ENCODE data around the gene EVI5. TPM values are rescaled to one million over a fixed set of nuclear protein-coding genes. Genes with fewer than 3 reads are reported as not detected.

Gene EVI5
- total RNA-seq (2014; rRNA removed) (38.2 and 65.5 TPM in 2 replicates), Bru-seq, nascent RNA (percentile 75 among the genes with signal in this experiment), BruChase-seq, experiment 1, labeled RNA remaining after a 6-hour chase (percentile 66 among the genes with signal in this experiment), BruChase-seq, experiment 2, labeled RNA remaining after a 2-hour chase (percentile 73 among the genes with signal in this experiment)
- long read RNA-seq, partial matches to known transcripts = 10 of 27 reads
- long read RNA-seq, other reads (novel, unspliced or antisense) = 17 of 27 reads

DNA sequence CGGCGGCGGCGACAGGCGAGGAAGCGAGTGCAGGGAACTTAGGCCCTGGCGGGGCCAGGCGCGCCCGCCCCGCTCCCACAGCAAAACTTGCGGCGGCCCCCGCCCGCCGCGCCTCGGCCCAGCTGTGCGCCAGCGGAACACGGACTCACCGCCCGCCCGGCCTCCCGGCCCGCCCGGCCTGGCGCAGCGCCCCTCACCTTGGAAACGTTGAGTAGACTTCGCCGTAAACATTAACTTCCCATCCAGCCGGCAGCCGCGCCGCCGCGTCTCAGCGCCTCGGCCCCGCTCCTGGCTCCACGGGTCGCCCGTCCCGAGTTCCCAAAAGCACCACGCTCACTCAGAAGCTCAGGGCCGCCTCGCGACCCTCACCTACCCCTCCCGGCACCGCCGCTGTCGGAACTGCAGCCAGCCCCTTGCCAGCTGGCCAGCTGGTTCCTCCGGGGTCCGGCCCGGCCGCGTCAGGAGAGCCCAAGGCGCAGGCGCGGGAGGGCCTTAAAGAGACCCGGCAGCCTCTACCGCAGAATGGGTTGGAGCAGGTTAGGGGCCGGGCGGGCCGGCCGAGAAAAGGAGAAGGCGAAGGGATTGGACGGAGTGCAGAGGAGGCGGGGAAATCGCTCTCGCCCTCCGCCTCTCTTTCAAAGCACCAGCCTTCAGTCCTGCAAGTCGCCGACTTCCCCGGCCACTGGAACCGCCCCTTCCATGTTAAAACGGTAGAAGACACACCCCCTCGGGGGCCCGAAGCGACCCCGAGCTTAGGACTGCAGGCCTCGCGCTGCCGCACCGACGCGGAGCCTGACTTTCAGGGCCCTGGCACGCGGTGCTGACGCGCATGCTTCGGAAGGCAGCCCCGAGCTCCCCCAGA, at the start of gene EVI5:
TSS of gene EVI5 (minus strand) at position 470 of the 862 bp plus-strand sequence. CDS start 48,562 bp downstream, outside the sequence.
- DNase-seq (peak; percentile 97), ATAC-seq (peak; percentile 93)
- no peaks in the 10 kb centered on the region for H3K27me3 ChIP-seq (ENCODE audit: low read length)
- no peak for TF ChIP-seq EZH2phosphoT487 (IDR thresholded peaks at IDR 0.05; ENCODE audit: borderline replicate concordance, low read length)
- peak within 1 kb of the TSS; percentile 49 for H3K27ac ChIP-seq (ENCODE audit: low read length)
- H3K9ac ChIP-seq (ENCODE audit: low read length) = peak within 1 kb of the TSS; percentile 79
- H3F3A ChIP-seq (ENCODE audit: low read length, unreplicated experiment) = no peaks in the 10 kb centered on the region
- ChIA-PET POLR2A (ENCODE audit: unreplicated experiment) (interaction anchor here (0.6 to 1.0 kb wide), 3 partner anchors 31 to 406 kb away, joined by 3 read pairs; partner anchors contain the start of gene RPL5), CTCF (interaction anchor here (1.5 to 1.6 kb wide), 2 partner anchors 47 to 475 kb away, joined by 7 to 8 read pairs; partner anchors contain the start of gene RPL5)
- no peaks in the 10 kb centered on the region for H4K20me1 ChIP-seq (ENCODE audit: low read length)
- H3K9me3 ChIP-seq (ENCODE audit: low read length) = no peaks in the 10 kb centered on the region
- no peaks in the 10 kb centered on the region for H3K9me2 ChIP-seq (replicated peaks; ENCODE audit: low read length)
- peaks cover 43% of the 10 kb centered on the region for H3K79me2 ChIP-seq (ENCODE audit: low read length)
- H3K4me3 ChIP-seq (ENCODE audit: low read length) = peak within 1 kb of the TSS; percentile 94
- peak within 1 kb of the TSS; percentile 95 for H2AFZ ChIP-seq (ENCODE audit: low read length)
- no TSS peak for BruUV-seq (replicated peaks)
- H3K36me3 ChIP-seq (ENCODE audit: low read depth, low read length) = no peaks in the 10 kb centered on the region
- H3K4me2 ChIP-seq (ENCODE audit: low read length) = peak within 1 kb of the TSS; percentile 90
- H3K4me1 ChIP-seq (ENCODE audit: insufficient read depth, low read length) = peaks cover 11% of the 10 kb centered on the region
- intact Hi-C loops (cut with micrococcal nuclease) = loop anchor here (2.0 kb wide), 2 partner anchors 36 to 46 kb away; no protein-coding TSS in a partner anchor

DNA sequence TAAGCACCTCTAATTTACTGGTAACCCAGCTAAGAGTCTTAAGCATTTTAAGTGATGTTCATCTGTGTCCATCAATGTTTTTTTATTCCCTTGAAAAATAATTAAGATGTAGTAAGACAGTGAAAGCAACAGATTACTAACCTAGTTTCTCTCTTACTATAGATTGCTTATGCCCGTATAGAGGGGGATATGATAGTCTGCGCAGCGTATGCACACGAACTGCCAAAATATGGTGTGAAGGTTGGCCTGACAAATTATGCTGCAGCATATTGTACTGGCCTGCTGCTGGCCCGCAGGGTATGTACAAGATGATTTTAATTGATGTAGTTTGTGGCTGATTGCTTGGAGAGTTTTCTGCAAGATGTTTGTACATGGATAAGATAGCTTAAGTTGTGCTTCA, 49.7 kb upstream of the EVI5 start:
- Histone ChIP-seq H3K27me3 (ENCODE audit: low read length) (no peaks in the 10 kb centered on the region), H3K4me3 (ENCODE audit: low read length) (peak overlapping the region; percentile 98), H3K27ac (ENCODE audit: low read length) (no peak overlapping the region), H4K20me1 (ENCODE audit: low read length) (peaks cover 74% of the 10 kb centered on the region), H3K9me3 (ENCODE audit: low read length) (no peaks in the 10 kb centered on the region), H3F3A (ENCODE audit: low read length, unreplicated experiment) (no peaks in the 10 kb centered on the region), H3K79me2 (ENCODE audit: low read length) (peaks cover 79% of the 10 kb centered on the region), H2AFZ (ENCODE audit: low read length) (no peak overlapping the region), H3K9me2 (replicated peaks; ENCODE audit: low read length) (no peaks in the 10 kb centered on the region), H3K4me1 (ENCODE audit: insufficient read depth, low read length) (peaks cover 20% of the 10 kb centered on the region), H3K4me2 (ENCODE audit: low read length) (peak overlapping the region; percentile 88), H3K9ac (ENCODE audit: low read length) (no peak overlapping the region), H3K36me3 (ENCODE audit: low read depth, low read length) (peaks cover 73% of the 10 kb centered on the region)
- no peak for DNase-seq
- no TSS peak for BruUV-seq (replicated peaks)
- POLR2A ChIA-PET (ENCODE audit: unreplicated experiment) = no interaction called here
- no peak for ATAC-seq
- intact Hi-C loops (cut with micrococcal nuclease) = loop anchor here (5.0 kb wide), 1 partner anchor 87 kb away; no protein-coding TSS in a partner anchor
- CTCF ChIA-PET = no interaction called here
- no peak for TF ChIP-seq EZH2phosphoT487 (IDR thresholded peaks at IDR 0.05; ENCODE audit: borderline replicate concordance, low read length)
- TF ChIP-seq CTCF (conservative IDR thresholded peaks at IDR 0.05; ENCODE audit: low read depth, low read length) = no peak
- TF ChIP-seq EZH2 (IDR thresholded peaks at IDR 0.05; ENCODE audit: low read length, unreplicated experiment) = no peak

DNA sequence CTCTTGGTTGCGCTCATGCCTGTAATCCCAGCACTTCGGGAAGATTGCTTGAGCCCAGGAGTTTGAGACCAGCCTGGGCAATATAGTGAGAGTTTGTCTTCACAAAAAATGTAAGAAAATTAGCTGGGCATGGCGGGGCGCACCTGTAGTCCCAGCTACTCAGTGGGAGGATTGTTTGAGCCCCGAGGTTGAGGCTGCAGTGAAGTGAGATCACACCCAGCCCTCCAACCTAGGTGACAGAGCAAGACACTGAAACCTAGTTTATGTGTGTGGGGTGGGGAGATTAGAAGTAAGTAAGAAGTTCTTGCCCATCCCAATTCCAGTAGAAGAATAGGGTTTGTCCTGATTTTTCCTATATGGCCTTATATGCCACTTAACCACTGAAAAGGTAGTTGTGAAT, 48.9 kb upstream of the EVI5 start:
- H3K79me2 ChIP-seq (ENCODE audit: low read length) = peaks cover 71% of the 10 kb centered on the region
- DNase-seq (no peak), ATAC-seq (no peak)
- BruUV-seq (replicated peaks) = no TSS peak
- H3K4me2 ChIP-seq (ENCODE audit: low read length) = peak overlapping the region; percentile 88
- peak overlapping the region; percentile 99; the same call in 1 of the 2 replicates for H3K9ac ChIP-seq (ENCODE audit: low read length)
- CTCF ChIA-PET = no interaction called here
- H3F3A ChIP-seq (ENCODE audit: low read length, unreplicated experiment) = no peaks in the 10 kb centered on the region
- no peaks in the 10 kb centered on the region for H3K27me3 ChIP-seq (ENCODE audit: low read length)
- intact Hi-C loops (cut with micrococcal nuclease) = loop anchor here (5.0 kb wide), 1 partner anchor 87 kb away; no protein-coding TSS in a partner anchor
- peaks cover 66% of the 10 kb centered on the region for H4K20me1 ChIP-seq (ENCODE audit: low read length)
- no peak overlapping the region for H3K27ac ChIP-seq (ENCODE audit: low read length)
- no peaks in the 10 kb centered on the region for H3K9me2 ChIP-seq (replicated peaks; ENCODE audit: low read length)
- H2AFZ ChIP-seq (ENCODE audit: low read length) = no peak overlapping the region
- peaks cover 66% of the 10 kb centered on the region for H3K36me3 ChIP-seq (ENCODE audit: low read depth, low read length)
- peaks cover 20% of the 10 kb centered on the region for H3K4me1 ChIP-seq (ENCODE audit: insufficient read depth, low read length)
- no peaks in the 10 kb centered on the region for H3K9me3 ChIP-seq (ENCODE audit: low read length)
- peak overlapping the region; percentile 98 for H3K4me3 ChIP-seq (ENCODE audit: low read length)
- TF ChIP-seq CTCF (conservative IDR thresholded peaks at IDR 0.05; ENCODE audit: low read depth, low read length) (no peak), EZH2 (IDR thresholded peaks at IDR 0.05; ENCODE audit: low read length, unreplicated experiment) (no peak), EZH2phosphoT487 (IDR thresholded peaks at IDR 0.05; ENCODE audit: borderline replicate concordance, low read length) (no peak)
- POLR2A ChIA-PET (ENCODE audit: unreplicated experiment) = no interaction called here

Data from PC-3 (cell line).